Esophagus muscularis mucosa (tissue), 4 donors: ENCODE measurements around the gene GTPBP3. TPM values are rescaled to one million over a fixed set of nuclear protein-coding genes. Genes with fewer than 3 reads are reported as not detected.

Experiments used
- DNase-seq: peaks from one replicate; pipeline ENCODE4 v3.0.0-alpha.2; 2017; ENCODE audit errors: extremely low spot score
- H3K27ac ChIP-seq, 4 donors: fragments of 200-600 bp; sonication (generic); replicated peaks in 1 of 4; 1 replicate in 3 of 4; 2 replicates in 1 of 4; pipeline ENCODE4 v1.5.1; 2016 to 2019; ENCODE audit warnings: mild to moderate bottlenecking in 1 of 4
- H3K27me3 ChIP-seq, 4 donors: fragments of 200-600 bp; sonication (generic); one replicate each; pipeline versions ENCODE4 v1.5.1 to v1.6.0; 2016 to 2019
- H3K36me3 ChIP-seq, 4 donors: fragments of 200-600 bp; sonication (generic); one replicate each; pipeline ENCODE4 v1.5.1; 2016 to 2019
- H3K4me1 ChIP-seq, 4 donors: fragments of 200-600 bp; sonication (generic); one replicate each; pipeline ENCODE4 v1.5.1; 2016 to 2019
- H3K4me3 ChIP-seq, 4 donors: fragments of 200-600 bp; sonication (generic); 1 replicate in 2 of 4; 2 replicates in 2 of 4; pipeline ENCODE4 v1.5.1; 2016 to 2019; ENCODE audit warnings: mild to moderate bottlenecking in 4 of 4, moderate library complexity in 1 of 4
- H3K9me3 ChIP-seq, 4 donors: fragments of 200-600 bp; sonication (generic); 1 replicate in 3 of 4; 2 replicates in 1 of 4; pipeline ENCODE4 v1.5.1; 2016 to 2019
- EP300 ChIP-seq: sonication (generic); formaldehyde crosslinking; IDR thresholded peaks from one replicate; pipeline ENCODE4 v1.6.1; 2017; ENCODE audit warnings: antibody characterized with exemption
- POLR2A ChIP-seq: fragments of 450-650 bp; IDR thresholded peaks from one replicate; pipeline ENCODE4 v1.6.1; 2017; ENCODE audit warnings: antibody characterized with exemption, moderate library complexity, mild to moderate bottlenecking, low read depth
- POLR2AphosphoS5 ChIP-seq, 2 donors: sonication (generic); formaldehyde crosslinking; IDR thresholded peaks; one replicate each; pipeline ENCODE4 v1.6.1; 2017; ENCODE audit warnings: antibody characterized with exemption in 2 of 2
- WGBS: methylation state at CpG from one replicate; pipeline ENCODE4 v1.1.5; 2018; 5-methylcytosine and 5-hydroxymethylcytosine counted together
- intact Hi-C: fragments of 100-400 bp; cut with DNase I; formaldehyde crosslinking; loops from one replicate; pipeline ENCODE4 v1.15.1; 2023
- total RNA-seq, 4 donors: library from RNA; depleted of rRNA; stranded (reverse); fragments of >200 nt; gene quantifications; one replicate each; pipeline versions ENCODE4 v1.1.0 to v1.2.1, GENCODE V29; 2016
- TF ChIP-seq, protein P1 (sequence below), 3 experiments: fragments of 200-600 bp in 2 of 3; fragments of 450-650 bp in 1 of 3; sonication (generic) in 2 of 3; IDR thresholded peaks; one replicate each; pipeline ENCODE4 v1.5.1; 2017 to 2019; ENCODE audit warnings: antibody characterized with exemption in 3 of 3, mild to moderate bottlenecking in 2 of 3, moderate library complexity in 1 of 3

GTPBP3 gene
- total RNA-seq, 4 donors from 2014 or later, result 8.7 to 13.3 (median 10.2) TPM

DNA sequence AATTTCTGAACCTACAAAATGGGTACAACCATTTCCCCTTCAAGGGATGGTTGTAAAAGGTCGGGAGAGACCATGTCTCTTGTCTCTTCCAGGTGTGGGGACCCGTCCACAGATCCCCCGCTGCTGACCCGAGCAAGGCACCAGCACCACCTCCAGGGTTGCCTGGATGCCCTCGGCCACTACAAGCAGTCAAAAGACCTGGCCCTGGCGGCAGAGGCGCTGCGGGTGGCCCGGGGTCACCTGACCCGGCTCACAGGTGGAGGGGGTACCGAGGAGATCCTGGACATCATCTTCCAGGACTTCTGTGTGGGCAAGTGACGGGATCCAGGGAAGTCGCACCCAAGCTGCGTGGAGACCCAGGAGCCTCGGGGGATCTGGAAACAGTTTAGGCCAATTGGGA, 4.0 kb downstream of the GTPBP3 start:
- H3K27ac ChIP-seq, result no peak overlapping the region

DNA sequence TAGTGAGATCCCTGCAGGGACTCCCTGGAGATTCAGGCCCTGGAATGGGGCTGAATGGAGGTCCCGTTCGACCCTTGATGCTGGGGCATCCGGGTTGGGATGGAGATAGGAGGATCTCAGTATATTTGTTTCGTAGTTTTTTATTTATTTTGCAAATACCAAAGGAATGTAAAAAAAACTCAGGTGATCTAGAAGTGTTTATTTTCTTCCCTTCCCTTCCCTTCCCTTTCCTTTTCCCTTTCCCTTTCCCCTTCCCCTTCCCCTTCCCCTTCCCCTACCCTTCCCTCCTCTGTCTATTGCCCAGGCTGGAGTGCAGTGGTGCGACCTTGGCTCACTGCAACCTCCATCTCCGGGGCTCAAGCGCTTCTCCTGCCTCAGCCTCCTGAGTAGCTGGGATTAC, 4.5 kb downstream of the GTPBP3 start:
- Histone ChIP-seq H3K27ac (no peak overlapping the region), H3K4me1 (peaks cover 19 to 36% (median 29%) of the 10 kb centered on the region in 4 donors), H3K9me3 (no peaks in the 10 kb centered on the region), H3K4me3 (no peak overlapping the region), H3K36me3 (peaks cover 0 to 31% (median 15%) of the 10 kb centered on the region in 4 donors), H3K27me3 (no peaks in the 10 kb centered on the region)
- DNase-seq, result no peak
- WGBS, result 87% methylated on average over 7 of the region's 7 CpGs
- TF ChIP-seq EP300, result no peak
- TF ChIP-seq POLR2AphosphoS5 (IDR thresholded peaks at IDR 0.05), result no peak
- TF ChIP-seq, protein P1, sequence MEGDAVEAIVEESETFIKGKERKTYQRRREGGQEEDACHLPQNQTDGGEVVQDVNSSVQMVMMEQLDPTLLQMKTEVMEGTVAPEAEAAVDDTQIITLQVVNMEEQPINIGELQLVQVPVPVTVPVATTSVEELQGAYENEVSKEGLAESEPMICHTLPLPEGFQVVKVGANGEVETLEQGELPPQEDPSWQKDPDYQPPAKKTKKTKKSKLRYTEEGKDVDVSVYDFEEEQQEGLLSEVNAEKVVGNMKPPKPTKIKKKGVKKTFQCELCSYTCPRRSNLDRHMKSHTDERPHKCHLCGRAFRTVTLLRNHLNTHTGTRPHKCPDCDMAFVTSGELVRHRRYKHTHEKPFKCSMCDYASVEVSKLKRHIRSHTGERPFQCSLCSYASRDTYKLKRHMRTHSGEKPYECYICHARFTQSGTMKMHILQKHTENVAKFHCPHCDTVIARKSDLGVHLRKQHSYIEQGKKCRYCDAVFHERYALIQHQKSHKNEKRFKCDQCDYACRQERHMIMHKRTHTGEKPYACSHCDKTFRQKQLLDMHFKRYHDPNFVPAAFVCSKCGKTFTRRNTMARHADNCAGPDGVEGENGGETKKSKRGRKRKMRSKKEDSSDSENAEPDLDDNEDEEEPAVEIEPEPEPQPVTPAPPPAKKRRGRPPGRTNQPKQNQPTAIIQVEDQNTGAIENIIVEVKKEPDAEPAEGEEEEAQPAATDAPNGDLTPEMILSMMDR (IDR thresholded peaks at IDR 0.05), result no peak
- TF ChIP-seq POLR2A, result no peak
- intact Hi-C loops, result no loop called here

More for the DNA sequence above, 4.0 kb downstream of the GTPBP3 start:
- no peaks in the 10 kb centered on the region for H3K9me3 ChIP-seq
- 94% methylated on average over 9 of the region's 15 CpGs for WGBS
- H3K4me3 ChIP-seq, result no peak overlapping the region
- H3K27me3 ChIP-seq, result no peaks in the 10 kb centered on the region
- H3K36me3 ChIP-seq, result peaks cover 0 to 31% (median 15%) of the 10 kb centered on the region in 4 donors
- no peak for DNase-seq
- TF ChIP-seq POLR2A, result no peak
- TF ChIP-seq, protein P1 (IDR thresholded peaks at IDR 0.05), result no peak
- no peak for TF ChIP-seq EP300
- TF ChIP-seq POLR2AphosphoS5 (IDR thresholded peaks at IDR 0.05), result no peak
- peaks cover 14 to 32% (median 26%) of the 10 kb centered on the region in 4 donors for H3K4me1 ChIP-seq
- intact Hi-C loops, result no loop called here

DNA sequence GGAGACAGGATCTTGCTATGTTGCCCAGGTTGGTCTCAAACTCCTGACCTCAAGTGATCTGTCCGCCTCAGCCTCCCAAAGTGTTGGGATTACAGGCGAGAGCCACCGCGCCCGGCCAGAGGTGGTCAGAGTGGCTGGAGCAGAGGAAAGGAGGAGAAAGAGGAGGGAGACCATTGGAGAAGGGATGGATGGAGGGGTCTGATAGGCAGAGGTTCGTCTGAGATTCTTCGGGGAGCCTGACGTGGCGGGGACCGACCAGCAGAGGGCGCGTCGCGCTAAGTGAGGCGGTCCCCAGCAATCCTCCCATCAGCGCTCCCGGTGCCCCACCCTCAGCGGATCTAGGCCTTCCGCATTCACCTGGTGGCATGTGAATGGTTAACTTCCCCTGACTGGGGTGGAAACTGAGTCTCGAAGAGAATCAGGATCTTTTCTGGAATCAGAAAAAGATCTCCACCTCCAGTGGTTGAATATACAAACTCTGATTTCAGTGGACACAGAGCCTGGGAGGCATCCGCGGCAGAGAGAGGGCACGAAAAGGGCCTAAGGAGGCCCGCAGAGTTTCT, 8.8 kb downstream of the GTPBP3 start:
- intact Hi-C loops, result loop anchor here (2.0 to 5.0 kb wide), 2 partner anchors 41 to 121 kb away; no protein-coding TSS in a partner anchor
- 17% methylated on average over 20 of the region's 24 CpGs for WGBS
- Histone ChIP-seq H3K27ac (peak overlapping the region; percentile 38 to 69 (median 50)), H3K36me3 (peaks cover 0 to 15% (median 7%) of the 10 kb centered on the region in 4 donors), H3K4me3 (no peak overlapping the region), H3K9me3 (no peaks in the 10 kb centered on the region), H3K4me1 (peaks cover 28 to 39% (median 33%) of the 10 kb centered on the region in 4 donors), H3K27me3 (peaks cover 0 to 22% (median 0%) of the 10 kb centered on the region in 4 donors)
- TF ChIP-seq, protein P1 (IDR thresholded peaks at IDR 0.05), result peak in 2 of 3 experiments; percentile 91 to 96
- TF ChIP-seq POLR2AphosphoS5 (IDR thresholded peaks at IDR 0.05), result peak in 1 of 2 donors; percentile 30
- no peak for TF ChIP-seq EP300
- no peak for TF ChIP-seq POLR2A
- DNase-seq, result no peak

- H3K27ac ChIP-seq, result peak overlapping the region; percentile 38 to 69 (median 50)
- no peak for DNase-seq
- TF ChIP-seq POLR2AphosphoS5 (IDR thresholded peaks at IDR 0.05) (no peak), EP300 (no peak)
- TF ChIP-seq, protein P1 (IDR thresholded peaks at IDR 0.05), result no peak
- peaks cover 28 to 44% (median 37%) of the 10 kb centered on the region in 4 donors for H3K4me1 ChIP-seq
- H3K36me3 ChIP-seq, result peaks cover 0 to 3% (median under 1%) of the 10 kb centered on the region in 4 donors
- H3K9me3 ChIP-seq, result no peaks in the 10 kb centered on the region
- H3K4me3 ChIP-seq, result no peak overlapping the region
- H3K27me3 ChIP-seq, result peaks cover 0 to 34% (median 0%) of the 10 kb centered on the region in 4 donors
- WGBS, result 23% methylated on average over 6 of the region's 6 CpGs
- intact Hi-C loops, result loop anchor here (2.0 to 5.0 kb wide), 2 partner anchors 39 to 120 kb away; no protein-coding TSS in a partner anchor
These were observed 10.0 kb downstream of the GTPBP3 start for GRCh38 chr19:17347361-17347760.
